ENCODE data around the gene CLEC3B.
A peak's percentile ranks its signal among the peaks of the same experiment; 100 is the strongest.

The CLEC3B gene

DNA sequence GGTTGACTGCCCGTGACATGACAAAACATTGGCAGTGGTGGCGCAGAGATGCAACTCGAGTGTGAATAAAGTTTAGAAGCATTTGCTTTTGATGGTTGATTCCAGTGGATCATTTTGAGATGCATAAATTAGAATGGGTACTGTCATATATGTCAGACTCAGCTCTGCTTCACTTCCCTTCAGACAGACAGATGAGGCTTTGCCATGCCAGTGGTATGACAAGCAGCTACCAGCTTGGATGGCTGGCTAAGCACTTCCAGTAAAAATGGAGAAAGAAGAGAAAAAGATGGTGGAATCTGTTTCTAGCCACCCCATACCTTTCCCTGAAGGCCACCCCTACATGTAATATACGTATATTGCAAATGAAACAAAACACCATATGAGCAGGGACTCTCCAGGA is 13.5 kb upstream of the CLEC3B start:
- H3K4me1 ChIP-seq (ENCODE audit: control insufficient read depth in 5 of 5, insufficient read depth in 5 of 5, low read length in 5 of 5) = peaks cover 14 to 48% (median 37%) of the 10 kb centered on the region in 5 donors

GRCh38 chr3:45016916-45017315 is 9.2 kb upstream of the CLEC3B start:
- no peaks in the 10 kb centered on the region for H3K9me3 ChIP-seq (ENCODE audit: control insufficient read depth in 5 of 5, low read length in 5 of 5)
- peak overlapping the region in 1 of 5 donors; percentile 1 for H3K4me3 ChIP-seq (ENCODE audit: low read depth in 1 of 5, low read length in 5 of 5)
- H3K36me3 ChIP-seq (ENCODE audit: control insufficient read depth in 5 of 5, insufficient read depth in 5 of 5, low read length in 5 of 5) = no peaks in the 10 kb centered on the region
- no peak overlapping the region for H3K9ac ChIP-seq (ENCODE audit: low read length in 5 of 5)
- peaks cover 9 to 54% (median 47%) of the 10 kb centered on the region in 5 donors for H3K4me1 ChIP-seq (ENCODE audit: control insufficient read depth in 5 of 5, insufficient read depth in 5 of 5, low read length in 5 of 5)
- H3K27me3 ChIP-seq (ENCODE audit: control insufficient read depth in 5 of 5, insufficient read depth in 4 of 5, low read length in 5 of 5) = no peaks in the 10 kb centered on the region
- H3K27ac ChIP-seq (ENCODE audit: low read depth, low read length) = no peak overlapping the region

More for the DNA sequence above, 13.5 kb upstream of the CLEC3B start:
- peak overlapping the region; percentile 80 for H3K27ac ChIP-seq (ENCODE audit: low read depth, low read length)
- H3K9me3 ChIP-seq (ENCODE audit: control insufficient read depth in 5 of 5, low read length in 5 of 5) = no peaks in the 10 kb centered on the region
- no peaks in the 10 kb centered on the region for H3K27me3 ChIP-seq (ENCODE audit: control insufficient read depth in 5 of 5, insufficient read depth in 4 of 5, low read length in 5 of 5)
- H3K36me3 ChIP-seq (ENCODE audit: control insufficient read depth in 5 of 5, insufficient read depth in 5 of 5, low read length in 5 of 5) = peaks cover 0 to 15% (median 5%) of the 10 kb centered on the region in 5 donors
- H3K4me3 ChIP-seq (ENCODE audit: low read depth in 1 of 5, low read length in 5 of 5) = peak overlapping the region in 3 of 5 donors; percentile 12 to 33 (median 26)
- peak overlapping the region in 1 of 5 donors; percentile 36 for H3K9ac ChIP-seq (ENCODE audit: low read length in 5 of 5)

GRCh38 chr3:45017821-45018220 is 8.3 kb upstream of the CLEC3B start:
- H3K27me3 ChIP-seq (ENCODE audit: control insufficient read depth in 5 of 5, insufficient read depth in 4 of 5, low read length in 5 of 5) = no peaks in the 10 kb centered on the region
- no peak overlapping the region for H3K9ac ChIP-seq (ENCODE audit: low read length in 5 of 5)
- peaks cover 3 to 49% (median 43%) of the 10 kb centered on the region in 5 donors for H3K4me1 ChIP-seq (ENCODE audit: control insufficient read depth in 5 of 5, insufficient read depth in 5 of 5, low read length in 5 of 5)
- H3K27ac ChIP-seq (ENCODE audit: low read depth, low read length) = peak overlapping the region; percentile 13
- no peaks in the 10 kb centered on the region for H3K36me3 ChIP-seq (ENCODE audit: control insufficient read depth in 5 of 5, insufficient read depth in 5 of 5, low read length in 5 of 5)
- H3K9me3 ChIP-seq (ENCODE audit: control insufficient read depth in 5 of 5, low read length in 5 of 5) = no peaks in the 10 kb centered on the region
- no peak overlapping the region for H3K4me3 ChIP-seq (ENCODE audit: low read depth in 1 of 5, low read length in 5 of 5)

GRCh38 chr3:45020534-45020933 is 5.6 kb upstream of the CLEC3B start:
- Histone ChIP-seq H3K27me3 (ENCODE audit: control insufficient read depth in 5 of 5, insufficient read depth in 4 of 5, low read length in 5 of 5) (no peaks in the 10 kb centered on the region), H3K4me3 (ENCODE audit: low read depth in 1 of 5, low read length in 5 of 5) (no peak overlapping the region), H3K4me1 (ENCODE audit: control insufficient read depth in 5 of 5, insufficient read depth in 5 of 5, low read length in 5 of 5) (peaks cover 6 to 57% (median 53%) of the 10 kb centered on the region in 5 donors), H3K36me3 (ENCODE audit: control insufficient read depth in 5 of 5, insufficient read depth in 5 of 5, low read length in 5 of 5) (no peaks in the 10 kb centered on the region), H3K9ac (ENCODE audit: low read length in 5 of 5) (no peak overlapping the region), H3K27ac (ENCODE audit: low read depth, low read length) (no peak overlapping the region), H3K9me3 (ENCODE audit: control insufficient read depth in 5 of 5, low read length in 5 of 5) (no peaks in the 10 kb centered on the region)

DNA sequence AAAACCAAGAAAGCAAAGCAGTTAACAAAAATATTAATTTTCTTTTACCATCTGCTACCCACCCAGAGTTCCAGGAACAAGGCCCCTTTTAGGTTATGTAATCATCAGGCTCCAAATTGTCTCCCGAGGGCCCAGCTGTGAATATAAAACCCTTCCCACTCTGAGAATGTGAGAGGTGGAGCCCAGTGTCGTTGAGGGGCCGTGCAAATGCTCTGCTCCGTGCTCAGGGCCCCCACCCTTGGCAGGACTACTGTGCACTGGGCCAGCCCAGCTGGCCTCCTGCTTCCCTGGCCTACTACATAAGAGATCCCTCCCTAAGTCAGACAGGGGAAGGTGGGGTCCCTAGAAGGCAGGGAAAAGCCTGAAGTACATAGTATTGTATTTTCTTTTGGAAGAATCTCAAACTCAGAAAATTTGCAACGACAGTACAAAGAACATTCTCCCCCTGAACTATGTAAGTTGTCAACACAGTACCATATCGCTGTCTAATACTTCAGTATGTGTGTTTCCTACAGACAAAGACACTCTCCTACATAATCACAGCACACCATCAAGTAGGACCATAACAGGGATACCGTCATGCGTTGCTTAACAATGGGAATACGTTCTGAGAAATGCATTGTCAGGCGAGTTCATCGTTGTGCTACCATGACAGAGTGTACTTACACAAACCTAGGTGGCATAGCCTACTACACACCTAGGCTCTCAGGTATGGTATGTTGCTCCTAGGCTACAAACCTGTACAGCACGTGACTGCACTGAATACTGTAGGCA is 4.4 kb upstream of the CLEC3B start:
- peak overlapping the region in 1 of 5 donors; percentile 22 for H3K9ac ChIP-seq (ENCODE audit: low read length in 5 of 5)
- no peaks in the 10 kb centered on the region for H3K9me3 ChIP-seq (ENCODE audit: control insufficient read depth in 5 of 5, low read length in 5 of 5)
- H3K4me1 ChIP-seq (ENCODE audit: control insufficient read depth in 5 of 5, insufficient read depth in 5 of 5, low read length in 5 of 5) = peaks cover 6 to 67% (median 62%) of the 10 kb centered on the region in 5 donors
- H3K4me3 ChIP-seq (ENCODE audit: low read depth in 1 of 5, low read length in 5 of 5) = no peak overlapping the region
- no peaks in the 10 kb centered on the region for H3K36me3 ChIP-seq (ENCODE audit: control insufficient read depth in 5 of 5, insufficient read depth in 5 of 5, low read length in 5 of 5)
- no peak overlapping the region for H3K27ac ChIP-seq (ENCODE audit: low read depth, low read length)
- no peaks in the 10 kb centered on the region for H3K27me3 ChIP-seq (ENCODE audit: control insufficient read depth in 5 of 5, insufficient read depth in 4 of 5, low read length in 5 of 5)

DNA sequence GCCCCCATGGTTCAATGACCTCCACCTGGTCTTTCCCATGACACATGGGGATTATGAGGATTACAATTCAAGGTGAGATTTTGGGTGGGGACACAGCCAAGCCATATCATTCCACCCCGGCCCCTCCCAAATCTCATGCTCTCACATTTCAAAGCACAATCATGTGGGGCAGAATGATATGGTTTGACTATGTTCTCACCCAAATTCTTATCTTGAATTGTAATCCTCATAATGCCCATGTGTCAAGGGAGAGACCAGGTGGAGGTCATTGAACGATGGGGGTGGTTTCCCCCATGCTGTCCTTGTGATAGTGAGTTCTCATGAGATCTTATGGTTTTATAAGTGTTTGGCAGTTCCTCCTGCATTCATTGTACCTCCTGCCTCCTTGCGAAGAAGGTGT is 2.4 kb upstream of the CLEC3B start:
- Histone ChIP-seq H3K9me3 (ENCODE audit: control insufficient read depth in 5 of 5, low read length in 5 of 5) (no peaks in the 10 kb centered on the region), H3K27ac (ENCODE audit: low read depth, low read length) (no peak overlapping the region), H3K36me3 (ENCODE audit: control insufficient read depth in 5 of 5, insufficient read depth in 5 of 5, low read length in 5 of 5) (no peaks in the 10 kb centered on the region), H3K27me3 (ENCODE audit: control insufficient read depth in 5 of 5, insufficient read depth in 4 of 5, low read length in 5 of 5) (no peaks in the 10 kb centered on the region), H3K4me1 (ENCODE audit: control insufficient read depth in 5 of 5, insufficient read depth in 5 of 5, low read length in 5 of 5) (peaks cover 6 to 67% (median 62%) of the 10 kb centered on the region in 5 donors), H3K9ac (ENCODE audit: low read length in 5 of 5) (no peak overlapping the region), H3K4me3 (ENCODE audit: low read depth in 1 of 5, low read length in 5 of 5) (no peak overlapping the region)

GRCh38 chr3:45024542-45025255 is 1.4 kb upstream of the CLEC3B start:
- no peak overlapping the region for H3K9ac ChIP-seq (ENCODE audit: low read length in 5 of 5)
- H3K4me1 ChIP-seq (ENCODE audit: control insufficient read depth in 5 of 5, insufficient read depth in 5 of 5, low read length in 5 of 5) = peaks cover 12 to 76% (median 72%) of the 10 kb centered on the region in 5 donors
- H3K27me3 ChIP-seq (ENCODE audit: control insufficient read depth in 5 of 5, insufficient read depth in 4 of 5, low read length in 5 of 5) = no peaks in the 10 kb centered on the region
- no peak overlapping the region for H3K4me3 ChIP-seq (ENCODE audit: low read depth in 1 of 5, low read length in 5 of 5)
- H3K9me3 ChIP-seq (ENCODE audit: control insufficient read depth in 5 of 5, low read length in 5 of 5) = no peaks in the 10 kb centered on the region
- peaks cover 0 to 4% (median 1%) of the 10 kb centered on the region in 5 donors for H3K36me3 ChIP-seq (ENCODE audit: control insufficient read depth in 5 of 5, insufficient read depth in 5 of 5, low read length in 5 of 5)
- H3K27ac ChIP-seq (ENCODE audit: low read depth, low read length) = peak overlapping the region; percentile 93

- H3K4me1 ChIP-seq (ENCODE audit: control insufficient read depth in 5 of 5, insufficient read depth in 5 of 5, low read length in 5 of 5) = peaks cover 13 to 71% (median 67%) of the 10 kb centered on the region in 5 donors
- H3K9me3 ChIP-seq (ENCODE audit: control insufficient read depth in 5 of 5, low read length in 5 of 5) = no peaks in the 10 kb centered on the region
- peak overlapping the region; percentile 57 to 80 (median 68) for H3K9ac ChIP-seq (ENCODE audit: low read length in 5 of 5)
- peak overlapping the region; percentile 65 to 90 (median 80) for H3K4me3 ChIP-seq (ENCODE audit: low read depth in 1 of 5, low read length in 5 of 5)
- peak overlapping the region; percentile 93 for H3K27ac ChIP-seq (ENCODE audit: low read depth, low read length)
- H3K36me3 ChIP-seq (ENCODE audit: control insufficient read depth in 5 of 5, insufficient read depth in 5 of 5, low read length in 5 of 5) = peaks cover 0 to 26% (median 21%) of the 10 kb centered on the region in 5 donors
- no peaks in the 10 kb centered on the region for H3K27me3 ChIP-seq (ENCODE audit: control insufficient read depth in 5 of 5, insufficient read depth in 4 of 5, low read length in 5 of 5)
These were observed 854 bp downstream of the CLEC3B start for GRCh38 chr3:45026957-45027356.

DNA sequence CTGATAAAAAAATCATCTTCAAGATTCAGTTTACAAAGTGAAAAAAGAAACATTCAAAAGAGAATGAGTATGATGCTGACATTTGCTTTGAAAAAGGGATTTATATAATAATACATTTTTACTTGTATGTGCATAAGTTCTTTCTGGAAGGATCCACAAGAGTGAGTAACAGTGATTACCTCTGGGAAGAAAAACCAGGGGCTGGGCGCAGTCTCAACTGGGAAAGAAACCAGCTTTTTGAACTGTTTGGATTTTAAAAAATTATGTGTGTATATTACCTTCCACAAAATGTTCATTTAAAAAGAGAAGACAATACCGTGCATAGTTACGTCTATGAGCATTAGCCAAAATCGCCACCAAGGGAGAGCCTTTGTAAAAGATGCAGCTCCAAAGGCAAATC is 1.3 kb downstream of the CLEC3B start:
- Histone ChIP-seq H3K27me3 (ENCODE audit: control insufficient read depth in 5 of 5, insufficient read depth in 4 of 5, low read length in 5 of 5) (no peaks in the 10 kb centered on the region), H3K9me3 (ENCODE audit: control insufficient read depth in 5 of 5, low read length in 5 of 5) (no peaks in the 10 kb centered on the region), H3K36me3 (ENCODE audit: control insufficient read depth in 5 of 5, insufficient read depth in 5 of 5, low read length in 5 of 5) (peaks cover 3 to 31% (median 26%) of the 10 kb centered on the region in 5 donors), H3K4me1 (ENCODE audit: control insufficient read depth in 5 of 5, insufficient read depth in 5 of 5, low read length in 5 of 5) (peaks cover 12 to 66% (median 63%) of the 10 kb centered on the region in 5 donors), H3K9ac (ENCODE audit: low read length in 5 of 5) (peak overlapping the region; percentile 54 to 79 (median 57)), H3K4me3 (ENCODE audit: low read depth in 1 of 5, low read length in 5 of 5) (peak overlapping the region; percentile 65 to 90 (median 80)), H3K27ac (ENCODE audit: low read depth, low read length) (peak overlapping the region; percentile 93)

DNA sequence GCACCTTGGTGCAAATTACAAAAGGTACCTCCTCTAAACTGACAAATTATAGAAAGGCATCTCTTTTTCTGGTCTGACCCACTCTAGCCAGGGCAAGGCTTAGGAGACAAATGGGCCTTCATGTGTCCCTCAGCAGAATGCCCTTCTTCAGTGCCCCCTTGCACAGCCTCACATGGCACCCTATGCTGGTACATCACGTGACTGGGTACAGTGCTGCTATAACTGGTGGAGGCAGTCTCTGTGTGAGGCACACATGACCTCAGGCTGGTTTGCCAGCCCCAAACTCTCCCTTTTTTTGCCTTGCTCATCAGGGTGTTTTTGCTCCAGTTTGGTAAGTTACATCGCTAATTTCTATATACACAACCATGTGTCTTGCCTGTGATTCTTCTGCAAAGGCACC is 3.1 kb downstream of the CLEC3B start:
- Histone ChIP-seq H3K27me3 (ENCODE audit: control insufficient read depth in 5 of 5, insufficient read depth in 4 of 5, low read length in 5 of 5) (no peaks in the 10 kb centered on the region), H3K9ac (ENCODE audit: low read length in 5 of 5) (peak overlapping the region in 3 of 5 donors; percentile 20 to 53 (median 44)), H3K36me3 (ENCODE audit: control insufficient read depth in 5 of 5, insufficient read depth in 5 of 5, low read length in 5 of 5) (peaks cover 7 to 47% (median 43%) of the 10 kb centered on the region in 5 donors), H3K4me1 (ENCODE audit: control insufficient read depth in 5 of 5, insufficient read depth in 5 of 5, low read length in 5 of 5) (peaks cover 18 to 78% (median 70%) of the 10 kb centered on the region in 5 donors), H3K27ac (ENCODE audit: low read depth, low read length) (peak overlapping the region; percentile 93), H3K9me3 (ENCODE audit: control insufficient read depth in 5 of 5, low read length in 5 of 5) (no peaks in the 10 kb centered on the region), H3K4me3 (ENCODE audit: low read depth in 1 of 5, low read length in 5 of 5) (peak overlapping the region; percentile 46 to 90 (median 65))
